NCI-H2107 treated with DMSO at 0.1 percent for 48 hours (cell line): ENCODE data around the gene HBEGF.
A peak's percentile ranks its signal among the peaks of the same experiment; 100 is the strongest.

Experiments
- DNase-seq: peaks from one replicate; lab custom pipeline; 2025; ENCODE audit not compliant: unreplicated experiment; lab: John Stamatoyannopoulos, UW

HBEGF gene

DNA sequence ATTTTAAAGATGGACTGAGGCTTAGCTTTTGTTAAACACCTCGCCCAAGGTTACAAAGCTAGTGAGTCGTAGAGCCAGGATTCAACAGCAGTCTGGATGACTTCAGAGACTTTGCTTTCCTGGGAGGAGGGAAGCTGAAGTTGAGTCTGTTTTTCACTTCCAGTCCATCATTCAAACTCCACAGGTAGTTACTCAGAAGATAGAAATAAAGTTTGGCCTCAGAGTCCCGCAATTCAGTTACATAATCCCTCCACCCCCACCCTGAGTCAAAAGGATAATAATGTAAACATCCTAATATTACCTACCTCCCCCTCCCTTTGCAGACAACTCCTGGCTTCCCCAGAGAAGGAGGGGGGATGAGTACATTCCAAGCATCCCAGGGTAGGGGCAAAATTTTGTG is 8.1 kb downstream of the HBEGF start:
- no peak for DNase-seq

DNA sequence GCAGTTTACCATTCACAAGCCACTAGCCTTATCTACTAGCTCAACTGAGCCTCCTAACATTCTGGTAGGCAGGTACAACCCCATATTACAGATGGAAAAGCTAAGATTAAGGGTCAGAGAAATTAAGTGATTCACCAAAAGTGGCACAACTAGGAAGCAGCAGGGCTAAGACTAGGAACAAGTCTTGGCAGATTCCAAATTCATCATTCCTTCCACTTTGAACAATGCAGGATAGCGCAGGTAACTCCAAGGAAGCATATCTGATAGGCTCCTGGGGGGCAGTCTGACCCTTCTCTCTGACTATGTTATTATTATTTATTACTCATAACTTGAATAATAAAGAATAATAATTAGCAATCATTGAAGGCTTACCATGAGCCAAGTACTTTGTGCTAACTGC is 8.5 kb downstream of the HBEGF start:
- no peak for DNase-seq

DNA sequence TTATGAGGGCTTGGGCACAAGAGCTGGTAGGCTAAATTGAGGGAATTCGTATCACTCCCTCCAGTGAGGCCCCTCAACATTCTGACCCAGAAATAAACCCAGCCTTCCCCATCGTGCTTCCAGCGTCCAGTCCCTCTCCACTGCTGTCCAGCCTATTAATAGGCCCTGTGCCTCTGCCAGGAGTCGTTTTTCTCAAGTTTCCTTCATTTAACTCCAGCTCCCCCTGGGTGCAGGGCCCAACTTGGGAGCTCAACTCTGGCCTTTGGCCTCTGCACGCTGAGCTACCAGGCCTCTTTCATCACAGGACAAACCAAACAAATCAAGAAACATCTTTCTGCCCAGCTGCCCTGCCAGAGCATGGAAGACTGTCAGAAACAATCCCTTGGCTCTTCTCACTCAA is 10.0 kb downstream of the HBEGF start:
- no peak for DNase-seq

DNA sequence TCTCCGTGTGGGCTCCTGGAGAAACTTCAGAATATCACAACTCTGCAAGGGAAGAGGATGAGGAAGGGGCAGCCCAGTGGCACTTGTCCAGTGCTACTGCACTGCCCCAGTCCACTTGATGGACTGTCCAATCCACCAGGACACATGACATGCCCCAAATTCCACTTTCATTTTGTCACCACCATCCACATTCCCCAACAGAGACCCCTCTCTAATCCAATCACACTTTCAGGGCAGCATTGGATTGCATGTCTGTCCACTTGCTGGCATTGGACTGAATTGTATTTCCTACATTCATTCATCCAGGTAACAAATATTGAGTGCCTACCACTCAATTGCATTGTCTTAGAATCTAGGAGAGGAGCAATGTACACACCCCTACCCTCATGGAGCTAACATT is 14.8 kb downstream of the HBEGF start:
- DNase-seq, result no peak

DNA sequence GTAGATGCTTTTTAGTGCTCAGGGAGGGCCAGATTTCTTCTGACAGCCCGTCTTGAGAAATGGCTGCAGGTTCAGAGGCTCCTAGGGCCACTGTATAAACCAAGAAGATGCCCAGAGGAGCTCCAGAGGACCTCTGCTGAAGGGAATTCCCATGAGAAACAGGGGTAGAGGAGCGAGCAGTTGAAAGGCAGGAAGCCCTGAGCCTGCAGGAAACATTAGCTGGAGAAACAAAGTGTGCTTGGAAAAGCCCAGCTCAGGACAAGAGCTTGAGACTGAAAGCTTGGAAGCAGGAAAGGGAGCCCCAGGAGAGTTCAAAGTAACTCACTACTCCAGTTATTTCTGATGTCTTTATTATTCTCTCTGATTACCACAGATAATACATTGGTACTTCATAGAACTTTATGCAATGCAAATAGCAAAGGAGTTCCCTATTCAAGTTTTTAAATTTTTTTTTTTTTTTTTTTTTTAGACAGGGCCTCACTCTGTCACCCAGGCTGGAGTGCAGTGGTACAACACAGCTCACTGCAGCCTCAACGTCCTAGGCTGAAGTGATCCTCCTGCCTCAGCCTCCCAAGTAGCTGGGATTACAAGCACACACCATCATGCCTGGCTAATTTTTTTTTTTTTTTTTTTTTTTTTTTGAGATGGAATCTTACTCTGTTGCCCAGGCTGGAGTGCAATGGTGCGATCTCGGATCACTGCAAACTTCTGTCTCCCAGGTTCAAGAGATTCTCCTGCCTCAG is 16.5 kb downstream of the HBEGF start:
- DNase-seq, result no peak

DNA sequence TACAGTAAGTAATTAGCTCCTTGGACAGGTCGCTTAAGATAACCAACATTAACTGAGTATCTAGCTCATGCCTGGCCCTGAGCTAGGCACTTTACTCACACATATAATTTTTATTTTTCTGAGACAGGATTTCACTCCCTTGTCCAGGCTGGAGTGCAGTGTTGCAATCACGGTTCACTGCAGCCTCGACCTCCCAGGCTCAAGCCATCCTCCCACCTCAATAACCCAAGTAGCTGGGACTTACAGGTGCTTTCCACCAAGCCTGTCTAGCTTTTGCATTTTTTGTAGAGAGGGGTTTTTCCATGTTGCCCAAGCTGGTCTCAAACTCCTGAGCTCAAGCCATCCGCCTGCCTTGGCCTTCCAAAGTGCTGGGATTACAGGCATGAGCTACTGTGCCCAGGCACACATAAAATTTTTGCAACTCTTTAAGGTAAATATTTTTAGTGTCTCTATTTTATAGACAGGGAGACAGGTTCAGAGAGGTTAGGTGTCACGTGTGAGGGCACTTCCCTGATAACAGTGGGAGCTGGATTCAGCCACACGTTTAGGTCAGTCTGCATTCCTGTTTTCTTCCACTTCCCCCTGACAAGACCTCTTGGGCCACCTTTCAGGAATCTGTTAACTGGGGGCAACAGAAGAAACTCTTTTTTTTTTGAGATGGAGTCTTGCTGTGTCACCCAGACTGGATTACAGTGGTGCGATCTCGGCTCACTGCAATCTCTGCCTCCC is 18.2 kb downstream of the HBEGF start:
- no peak for DNase-seq

DNA sequence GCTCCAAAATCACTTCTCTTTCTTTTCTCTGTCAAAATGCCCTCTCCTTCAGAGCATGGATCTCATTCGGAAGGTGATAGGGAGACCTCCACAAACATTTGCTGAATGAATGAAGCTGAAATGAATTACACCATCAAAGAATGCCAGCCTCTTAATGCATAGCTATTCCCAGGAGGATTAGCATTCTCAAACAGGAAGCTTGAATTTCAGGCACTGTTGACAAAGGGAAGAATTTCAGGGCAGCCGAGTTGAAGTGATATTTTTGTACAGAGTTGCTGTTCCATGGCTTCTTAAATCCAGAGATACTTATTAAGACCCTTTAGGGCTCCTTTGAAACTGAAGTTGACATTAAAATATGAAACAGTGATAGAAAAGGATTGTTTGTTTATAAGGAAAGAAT is 18.8 kb downstream of the HBEGF start:
- peak; percentile 3 for DNase-seq

DNA sequence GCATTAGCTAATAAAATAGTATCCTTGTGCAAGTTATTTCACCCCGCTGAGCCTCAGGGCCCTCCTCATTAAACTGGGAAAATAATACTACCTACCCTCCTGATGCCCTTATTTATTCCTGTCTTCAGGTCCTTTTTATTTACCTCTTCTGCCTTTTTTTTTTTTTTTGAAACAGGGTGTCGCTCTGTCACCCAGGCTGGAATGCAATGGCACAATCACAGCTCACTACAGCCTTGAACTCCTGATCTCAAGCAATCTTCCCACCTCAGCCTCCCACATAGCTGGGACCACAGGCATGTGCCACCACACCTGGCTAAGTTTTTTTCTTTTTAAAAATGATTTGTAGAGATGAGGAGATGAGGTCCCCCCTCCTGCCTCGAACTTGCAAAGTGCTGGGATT is 20.9 kb downstream of the HBEGF start:
- no peak for DNase-seq

DNA sequence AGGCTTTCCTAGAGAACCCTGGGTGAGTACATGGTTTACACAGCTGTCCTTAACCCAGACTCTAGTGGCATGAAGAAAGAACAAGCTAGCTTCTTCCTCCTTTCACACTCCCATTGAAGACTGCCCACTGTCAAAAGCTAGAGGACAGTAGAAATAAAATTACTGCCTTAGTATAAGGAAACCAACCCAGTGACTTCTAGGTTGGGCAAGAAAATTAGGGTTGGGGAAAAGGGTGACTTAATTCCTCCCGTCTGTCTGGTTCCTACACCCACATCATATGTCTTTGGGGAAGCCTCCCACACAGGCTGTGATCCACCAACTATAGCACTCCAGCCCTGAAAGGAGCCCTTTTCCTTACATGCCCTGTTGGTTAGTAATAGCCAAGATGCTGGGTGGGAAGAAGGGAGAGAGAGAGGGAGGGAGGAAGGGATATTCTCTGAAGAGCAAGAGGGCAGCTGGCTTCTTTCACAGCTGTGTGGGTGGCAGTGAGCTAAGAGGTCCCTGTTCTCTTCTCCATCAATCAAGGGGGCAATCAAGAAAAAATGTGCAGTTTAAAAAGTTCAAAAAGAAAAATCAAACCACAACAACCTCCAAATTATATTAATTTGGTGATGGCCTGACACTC is 21.7 kb downstream of the HBEGF start:
- DNase-seq, result no peak

DNA sequence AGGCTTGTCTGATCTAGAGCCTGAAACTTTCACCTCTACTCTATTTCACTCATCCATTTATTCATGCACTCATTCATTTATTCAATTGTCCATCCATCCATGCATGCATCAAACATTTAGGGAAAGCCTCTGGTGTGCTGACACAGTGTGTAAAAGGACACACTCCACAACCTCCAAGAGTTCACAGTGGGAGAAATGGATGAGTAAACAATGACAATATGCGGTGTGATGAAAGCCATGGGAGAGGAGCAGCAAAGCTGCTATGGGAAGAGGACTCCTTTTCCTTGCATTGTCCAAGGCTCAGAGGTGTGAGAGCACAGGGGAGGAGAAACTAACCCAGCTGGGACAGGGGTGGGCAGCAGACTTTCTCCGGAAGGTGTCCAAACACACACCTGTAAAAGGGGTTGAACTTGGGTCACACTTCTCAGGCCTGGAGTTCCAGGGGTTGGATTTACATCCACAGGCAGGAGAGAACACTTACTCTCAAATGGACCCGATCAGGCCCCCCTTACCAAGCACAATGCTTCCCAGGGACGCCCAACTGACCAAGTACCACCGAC is 22.3 kb downstream of the HBEGF start:
- DNase-seq, result no peak

DNA sequence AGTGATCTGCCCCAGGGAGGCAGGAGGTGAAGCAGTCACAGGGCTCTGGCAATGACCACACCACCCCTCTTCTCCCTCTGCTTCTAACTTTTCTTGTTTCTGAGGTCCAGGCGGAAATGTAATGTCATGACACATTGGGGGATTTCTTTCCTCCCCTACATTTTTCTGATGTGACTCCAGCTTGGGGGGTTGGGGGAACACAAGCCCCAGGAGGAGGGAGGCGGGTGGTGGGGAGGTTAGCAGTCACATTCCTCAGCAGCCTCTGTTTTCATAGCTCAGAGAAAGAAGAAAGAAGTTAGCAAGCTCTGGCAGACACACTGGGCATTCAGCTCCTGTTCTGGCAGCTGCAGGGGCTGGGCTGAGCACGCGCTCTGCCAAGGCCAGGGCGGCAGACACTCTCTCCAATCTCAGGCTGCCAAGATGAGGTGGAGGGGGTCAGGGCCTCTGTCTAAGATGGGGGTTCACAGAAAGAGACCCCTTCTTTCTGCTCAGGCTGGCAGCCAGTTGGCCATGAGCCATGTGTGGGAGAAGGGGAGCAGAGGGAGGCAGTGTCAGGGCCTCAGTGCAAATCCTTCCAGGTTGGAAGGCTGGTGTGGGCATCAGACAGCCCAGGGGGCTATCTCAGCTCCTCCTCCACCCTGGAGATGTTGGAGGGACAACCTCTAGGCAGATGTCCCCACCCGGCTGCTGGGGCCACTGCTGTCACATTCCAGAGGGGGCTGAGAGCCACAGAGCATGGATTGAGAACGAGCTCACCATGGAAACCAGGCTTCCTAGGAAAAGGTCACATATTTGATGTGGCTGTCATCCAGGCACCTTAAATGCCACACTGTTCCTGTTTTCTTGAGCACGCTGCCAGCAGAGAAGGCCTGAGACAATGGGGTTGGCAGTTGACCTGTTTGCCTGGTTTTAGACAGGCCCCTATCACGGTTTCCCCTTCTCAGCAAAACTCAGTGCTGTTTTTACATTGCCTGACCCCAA is 23.4 kb downstream of the HBEGF start:
- DNase-seq, result no peak

DNA sequence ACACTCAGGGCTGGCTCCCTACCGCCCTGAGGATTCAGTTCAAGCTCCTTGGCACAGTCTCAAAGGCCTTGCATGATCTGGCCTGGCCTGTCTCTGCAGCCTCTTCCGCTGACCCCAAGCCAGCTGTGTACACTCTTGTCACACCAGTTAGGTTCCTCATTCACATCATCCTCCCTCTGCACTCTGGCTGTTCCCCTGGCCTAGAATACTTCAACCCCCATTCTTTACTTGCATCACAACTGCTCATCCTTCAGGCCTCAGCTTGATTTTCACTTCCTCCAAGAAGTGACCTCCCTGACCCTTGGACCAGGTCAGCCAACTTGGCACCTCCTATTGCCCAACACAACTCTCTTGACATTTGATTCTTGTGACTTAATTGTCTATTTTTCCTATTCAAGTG is 24.6 kb downstream of the HBEGF start:
- DNase-seq, result no peak

DNA sequence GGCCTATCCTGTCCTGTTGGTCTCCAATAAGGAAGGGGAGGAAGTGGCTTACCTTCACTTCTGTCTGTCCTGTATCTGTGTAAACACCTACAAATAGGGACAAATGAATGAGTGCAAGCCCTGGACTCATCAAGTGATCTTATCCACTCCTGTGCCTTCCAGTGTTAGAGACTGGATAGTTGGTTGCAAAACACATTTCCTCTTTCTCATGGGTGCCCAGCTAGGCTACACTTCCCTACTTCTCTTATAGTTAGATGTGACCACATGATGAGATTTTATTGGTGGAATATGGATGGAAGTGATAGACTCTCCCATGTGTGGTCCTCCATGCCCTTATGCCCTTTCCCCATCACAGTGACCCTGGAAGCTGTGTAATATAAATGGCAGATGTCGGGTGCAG is 26.6 kb downstream of the HBEGF start:
- DNase-seq, result no peak

DNA sequence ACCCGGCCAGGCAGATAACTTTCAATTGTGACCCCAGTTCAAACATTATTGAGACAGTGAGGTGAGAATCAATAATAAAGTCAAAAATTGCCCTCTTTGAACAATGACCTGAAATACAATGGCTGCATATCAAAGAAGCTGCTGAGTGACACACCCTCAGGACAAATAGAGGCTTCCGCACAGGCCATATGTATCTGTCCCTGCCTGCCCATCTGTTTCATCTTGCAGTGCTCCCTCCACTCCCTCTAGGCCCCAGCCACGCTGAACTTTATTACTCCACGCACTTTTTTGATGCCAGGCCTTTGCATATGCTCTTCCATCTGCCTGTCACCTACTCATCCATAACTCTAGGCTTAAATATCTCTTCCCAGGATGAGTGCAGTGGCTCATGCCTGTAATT is 27.6 kb downstream of the HBEGF start:
- DNase-seq, result no peak

DNA sequence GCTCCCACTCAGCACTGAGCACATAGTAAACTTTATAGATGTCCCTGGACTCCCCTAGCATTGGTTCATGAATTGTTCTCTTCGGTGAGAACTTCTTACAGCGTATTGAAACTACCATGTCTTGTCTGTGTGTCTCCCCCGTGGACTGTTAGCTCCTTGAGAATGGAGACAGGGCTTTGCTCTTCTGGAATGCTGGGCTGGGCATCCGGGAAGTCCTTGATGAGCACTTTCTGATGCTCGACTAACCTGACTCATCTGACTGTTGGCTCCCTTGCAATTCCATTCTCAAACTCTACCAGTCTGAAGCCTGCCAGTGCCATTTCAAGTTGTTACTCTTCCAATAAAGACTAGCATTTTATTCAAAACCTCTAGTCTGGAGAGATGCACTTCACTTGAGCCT is 28.5 kb downstream of the HBEGF start:
- no peak for DNase-seq

DNA sequence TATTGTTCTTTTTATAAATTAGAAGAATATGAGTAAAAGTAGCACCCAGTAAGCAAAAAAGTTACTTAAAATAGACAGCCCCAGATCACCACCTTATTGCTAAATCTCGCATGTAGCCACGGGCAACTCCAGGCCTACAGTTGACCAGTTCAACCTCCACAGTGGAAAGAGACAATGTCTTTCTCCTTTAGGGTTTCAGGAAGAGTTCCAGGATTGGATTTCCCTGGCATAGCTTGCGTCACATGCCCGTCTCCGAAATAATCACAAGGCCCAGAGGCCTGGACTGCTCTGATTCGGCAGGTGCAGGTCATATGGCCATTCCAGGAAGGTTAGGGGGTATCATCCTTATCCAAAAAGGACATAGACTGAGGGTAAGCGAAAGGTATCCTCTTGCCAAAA is 33.6 kb downstream of the HBEGF start:
- no peak for DNase-seq

DNA sequence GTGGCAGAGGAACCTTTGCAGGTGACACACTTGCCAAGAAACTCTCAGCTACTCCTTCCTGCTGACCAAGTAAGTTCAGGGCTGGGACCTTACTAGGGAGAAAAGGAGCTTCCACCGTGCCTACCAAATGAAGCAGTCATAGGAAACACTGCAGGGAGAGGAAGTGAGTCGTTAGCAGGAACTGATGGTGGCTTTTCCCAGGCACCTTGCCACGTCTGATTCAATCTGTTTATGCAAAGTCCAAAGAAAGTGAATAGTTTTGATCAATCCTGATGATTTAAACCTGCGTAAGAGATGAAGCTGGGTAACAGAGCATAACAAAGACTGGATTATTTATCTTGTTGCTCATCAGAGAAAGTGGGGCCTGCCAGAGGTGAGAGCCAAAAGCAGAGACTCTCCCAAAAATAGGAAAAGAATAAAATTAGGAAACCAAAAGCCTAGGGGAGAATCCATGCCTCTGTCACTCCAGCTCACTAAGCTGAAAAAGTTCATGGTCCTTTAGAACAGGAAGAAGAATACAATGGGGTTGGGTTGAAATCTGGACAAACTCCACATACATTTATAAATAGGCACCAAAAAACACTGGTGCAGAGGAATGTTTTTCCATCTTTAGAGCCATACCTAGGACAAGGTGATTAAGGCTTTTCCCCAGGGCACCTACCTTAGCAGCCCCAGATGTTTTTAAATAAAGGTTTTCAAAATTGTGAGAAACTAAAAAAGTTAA is 34.2 kb downstream of the HBEGF start:
- no peak for DNase-seq

DNA sequence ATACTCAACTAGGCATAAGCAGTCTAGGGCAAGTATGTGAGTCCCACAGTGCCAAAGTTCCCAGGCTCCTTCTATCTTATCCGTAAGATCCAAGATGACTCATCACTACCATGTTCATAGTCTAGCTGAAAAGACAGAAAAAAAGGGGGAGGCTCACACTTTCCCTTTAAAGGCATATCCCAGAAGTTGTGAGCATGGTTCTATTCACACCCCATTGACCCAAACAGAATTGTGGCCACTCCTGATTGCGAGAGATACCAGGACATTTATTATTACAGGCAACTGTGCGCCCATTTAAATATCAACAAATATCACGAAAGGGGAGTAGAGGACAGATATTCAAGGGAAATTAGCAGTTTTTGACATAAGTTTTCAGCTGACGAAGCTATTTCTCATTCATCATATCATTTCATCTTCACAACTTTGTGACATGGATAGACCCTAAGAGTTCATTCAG is 35.4 kb downstream of the HBEGF start:
- no peak for DNase-seq

DNA sequence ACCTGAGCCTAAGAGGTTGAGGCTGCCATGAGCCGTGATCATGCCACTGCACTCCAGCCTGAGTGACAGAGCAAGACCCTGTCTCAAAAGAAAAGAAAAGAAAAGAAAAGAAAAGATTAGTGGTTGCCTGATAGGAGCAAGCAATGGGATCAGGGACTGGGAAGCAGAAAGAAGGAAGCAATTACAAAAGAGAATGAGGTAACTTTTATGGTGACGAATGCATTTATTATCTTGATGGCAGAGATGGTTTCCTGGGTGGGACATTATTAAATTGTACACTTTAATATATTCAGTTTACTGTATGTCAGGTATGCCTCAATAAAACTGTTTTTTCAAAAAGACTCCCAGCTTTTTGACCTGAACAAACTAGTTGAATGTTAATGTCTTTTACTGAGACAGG is 36.0 kb downstream of the HBEGF start:
- no peak for DNase-seq

DNA sequence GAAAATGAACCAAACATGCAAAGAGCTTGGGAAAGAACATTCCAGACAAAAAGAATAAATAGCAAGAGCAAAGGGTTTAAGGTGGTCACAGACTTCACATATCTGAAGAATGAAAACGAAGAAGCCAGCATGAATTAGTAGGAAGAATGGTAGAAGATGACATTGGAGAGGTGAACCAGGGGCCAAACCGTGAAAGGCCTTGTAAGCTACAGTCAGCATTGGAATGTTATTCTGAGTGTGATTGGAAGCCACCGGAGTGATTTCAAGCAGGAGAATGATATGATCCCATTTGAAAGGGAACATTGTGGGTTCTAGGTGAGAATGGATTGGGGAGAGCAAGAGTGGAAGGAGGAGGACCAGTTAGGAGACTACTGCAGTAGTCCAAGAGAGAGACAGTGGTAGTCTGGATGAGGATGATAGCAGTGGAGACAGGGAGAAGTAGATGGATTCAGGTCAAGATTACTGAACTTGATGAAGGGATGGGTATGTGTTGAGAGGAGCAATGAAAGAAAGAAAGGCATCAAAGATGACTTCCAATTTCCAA is 36.6 kb downstream of the HBEGF start:
- DNase-seq, result no peak
